ENCODE measurements around the gene GOLGA1. TPM values are rescaled to one million over a fixed set of nuclear protein-coding genes. Genes with fewer than 3 reads are reported as not detected.

Gene GOLGA1
- total and polyA plus RNA-seq, 10 of the 15 experiments (the other 5 are each of a cell fraction or from before 2014, with no cell fraction given) = 2.9 to 14.1 (median 8.1) TPM

DNA sequence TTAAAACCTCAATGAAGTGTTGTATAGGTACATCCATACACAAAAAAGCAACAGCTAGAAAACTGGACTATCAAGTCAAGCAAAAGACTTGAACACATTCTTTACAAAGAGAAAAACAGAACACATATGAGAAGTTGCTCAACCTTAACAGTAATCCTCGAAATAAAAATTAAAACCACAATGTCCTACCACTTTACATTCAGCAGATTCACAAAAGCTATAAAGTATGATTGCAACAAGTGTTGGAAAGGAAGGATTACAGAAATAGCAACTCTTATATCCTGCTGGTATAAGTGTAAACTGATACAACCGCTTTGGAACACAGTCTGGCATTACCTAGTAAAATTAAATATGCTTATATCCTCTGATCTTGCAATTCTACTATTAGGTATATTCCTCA lies 28.5 kb upstream of the GOLGA1 start (continued):
- no peak for TF ChIP-seq ZNF274 (IDR thresholded peaks at IDR 0.05; ENCODE audit: insufficient read depth, insufficient read length)
- TF ChIP-seq NR2C2 (IDR thresholded peaks at IDR 0.05; ENCODE audit: borderline replicate concordance, control insufficient read depth, insufficient read length, low read depth) = no peak
- no peak for TF ChIP-seq CREB1 (IDR thresholded peaks at IDR 0.05; ENCODE audit: low read depth)
- TF ChIP-seq RELA (IDR thresholded peaks at IDR 0.05; ENCODE audit: borderline replicate concordance, partially characterized antibody) = no peak
- no peak for TF ChIP-seq MEF2A (IDR thresholded peaks at IDR 0.05; ENCODE audit: insufficient read depth, low read depth, low read length)
- TF ChIP-seq, protein P1, sequence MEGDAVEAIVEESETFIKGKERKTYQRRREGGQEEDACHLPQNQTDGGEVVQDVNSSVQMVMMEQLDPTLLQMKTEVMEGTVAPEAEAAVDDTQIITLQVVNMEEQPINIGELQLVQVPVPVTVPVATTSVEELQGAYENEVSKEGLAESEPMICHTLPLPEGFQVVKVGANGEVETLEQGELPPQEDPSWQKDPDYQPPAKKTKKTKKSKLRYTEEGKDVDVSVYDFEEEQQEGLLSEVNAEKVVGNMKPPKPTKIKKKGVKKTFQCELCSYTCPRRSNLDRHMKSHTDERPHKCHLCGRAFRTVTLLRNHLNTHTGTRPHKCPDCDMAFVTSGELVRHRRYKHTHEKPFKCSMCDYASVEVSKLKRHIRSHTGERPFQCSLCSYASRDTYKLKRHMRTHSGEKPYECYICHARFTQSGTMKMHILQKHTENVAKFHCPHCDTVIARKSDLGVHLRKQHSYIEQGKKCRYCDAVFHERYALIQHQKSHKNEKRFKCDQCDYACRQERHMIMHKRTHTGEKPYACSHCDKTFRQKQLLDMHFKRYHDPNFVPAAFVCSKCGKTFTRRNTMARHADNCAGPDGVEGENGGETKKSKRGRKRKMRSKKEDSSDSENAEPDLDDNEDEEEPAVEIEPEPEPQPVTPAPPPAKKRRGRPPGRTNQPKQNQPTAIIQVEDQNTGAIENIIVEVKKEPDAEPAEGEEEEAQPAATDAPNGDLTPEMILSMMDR (IDR thresholded peaks at IDR 0.05 in 2 of 3, conservative IDR thresholded peaks at IDR 0.05 in 1 of 3; ENCODE audit: control insufficient read depth in 2 of 3, extremely low read depth in 1 of 3, insufficient read depth in 1 of 3, low read depth in 3 of 3, low read length in 3 of 3) = no peak
- TF ChIP-seq RCOR1 (conservative IDR thresholded peaks at IDR 0.05; ENCODE audit: low read depth, low read length) = no peak
- TF ChIP-seq, protein P2, sequence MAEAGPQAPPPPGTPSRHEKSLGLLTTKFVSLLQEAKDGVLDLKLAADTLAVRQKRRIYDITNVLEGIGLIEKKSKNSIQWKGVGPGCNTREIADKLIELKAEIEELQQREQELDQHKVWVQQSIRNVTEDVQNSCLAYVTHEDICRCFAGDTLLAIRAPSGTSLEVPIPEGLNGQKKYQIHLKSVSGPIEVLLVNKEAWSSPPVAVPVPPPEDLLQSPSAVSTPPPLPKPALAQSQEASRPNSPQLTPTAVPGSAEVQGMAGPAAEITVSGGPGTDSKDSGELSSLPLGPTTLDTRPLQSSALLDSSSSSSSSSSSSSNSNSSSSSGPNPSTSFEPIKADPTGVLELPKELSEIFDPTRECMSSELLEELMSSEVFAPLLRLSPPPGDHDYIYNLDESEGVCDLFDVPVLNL (IDR thresholded peaks at IDR 0.05; ENCODE audit: low read depth, low read length) = no peak
- TF ChIP-seq ATF7 (IDR thresholded peaks at IDR 0.05; ENCODE audit: low read depth) = no peak
- TF ChIP-seq, protein P3, sequence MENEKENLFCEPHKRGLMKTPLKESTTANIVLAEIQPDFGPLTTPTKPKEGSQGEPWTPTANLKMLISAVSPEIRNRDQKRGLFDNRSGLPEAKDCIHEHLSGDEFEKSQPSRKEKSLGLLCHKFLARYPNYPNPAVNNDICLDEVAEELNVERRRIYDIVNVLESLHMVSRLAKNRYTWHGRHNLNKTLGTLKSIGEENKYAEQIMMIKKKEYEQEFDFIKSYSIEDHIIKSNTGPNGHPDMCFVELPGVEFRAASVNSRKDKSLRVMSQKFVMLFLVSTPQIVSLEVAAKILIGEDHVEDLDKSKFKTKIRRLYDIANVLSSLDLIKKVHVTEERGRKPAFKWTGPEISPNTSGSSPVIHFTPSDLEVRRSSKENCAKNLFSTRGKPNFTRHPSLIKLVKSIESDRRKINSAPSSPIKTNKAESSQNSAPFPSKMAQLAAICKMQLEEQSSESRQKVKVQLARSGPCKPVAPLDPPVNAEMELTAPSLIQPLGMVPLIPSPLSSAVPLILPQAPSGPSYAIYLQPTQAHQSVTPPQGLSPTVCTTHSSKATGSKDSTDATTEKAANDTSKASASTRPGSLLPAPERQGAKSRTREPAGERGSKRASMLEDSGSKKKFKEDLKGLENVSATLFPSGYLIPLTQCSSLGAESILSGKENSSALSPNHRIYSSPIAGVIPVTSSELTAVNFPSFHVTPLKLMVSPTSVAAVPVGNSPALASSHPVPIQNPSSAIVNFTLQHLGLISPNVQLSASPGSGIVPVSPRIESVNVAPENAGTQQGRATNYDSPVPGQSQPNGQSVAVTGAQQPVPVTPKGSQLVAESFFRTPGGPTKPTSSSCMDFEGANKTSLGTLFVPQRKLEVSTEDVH (IDR thresholded peaks at IDR 0.05; ENCODE audit: low read depth, partially characterized antibody) = no peak
